WTC11 (cell line): ENCODE results near the gene GADD45GIP1. TPM values are rescaled to one million over a fixed set of nuclear protein-coding genes. Genes with fewer than 3 reads are reported as not detected.

ENCODE experiments used
- ARID4B ChIP-seq: sonication (generic); formaldehyde crosslinking; IDR thresholded peaks from 2 replicates; pipeline ENCODE4 v1.8.0; 2023; ENCODE audit warnings: missing genetic modification reagents, mild to moderate bottlenecking, borderline replicate concordance
- CDX4 ChIP-seq: fragments of 250-450 bp; sonication (Bioruptor Pico); IDR thresholded peaks from 2 replicates; pipeline ENCODE4 v1.9.0; 2021; ENCODE audit warnings: moderate library complexity, mild to moderate bottlenecking, inconsistent platforms, borderline replicate concordance
- CREB1 ChIP-seq: sonication (generic); formaldehyde crosslinking; IDR thresholded peaks from 2 replicates; pipeline ENCODE4 v1.8.0; 2023; ENCODE audit warnings: mild to moderate bottlenecking, missing genetic modification reagents
- E2F5 ChIP-seq: sonication (generic); formaldehyde crosslinking; IDR thresholded peaks from 2 replicates; pipeline ENCODE4 v1.8.1; 2022; ENCODE audit warnings: mild to moderate bottlenecking, moderate library complexity, missing genetic modification reagents
- EMX1 ChIP-seq: fragments of 250-450 bp; sonication (Bioruptor Pico); IDR thresholded peaks from 2 replicates; pipeline ENCODE4 v1.8.0; 2021; ENCODE audit warnings: mild to moderate bottlenecking
- ESRRA ChIP-seq: sonication (generic); formaldehyde crosslinking; IDR thresholded peaks from 2 replicates; pipeline ENCODE4 v1.8.1; 2022; ENCODE audit warnings: mild to moderate bottlenecking, missing genetic modification reagents, borderline replicate concordance
- GRHL2 ChIP-seq: fragments of 250-450 bp; sonication (Bioruptor Pico); IDR thresholded peaks from 2 replicates; pipeline ENCODE4 v1.8.0; 2022; ENCODE audit warnings: mild to moderate bottlenecking, moderate library complexity; ENCODE audit not compliant: insufficient replicate concordance, severe bottlenecking
- GTF2I ChIP-seq: fragments of 250-450 bp; sonication (Bioruptor Pico); conservative IDR thresholded peaks from 2 replicates; pipeline ENCODE4 v1.4.0; 2021; ENCODE audit warnings: mild to moderate bottlenecking
- IRF2 ChIP-seq: sonication (generic); formaldehyde crosslinking; IDR thresholded peaks from 2 replicates; pipeline ENCODE4 v1.8.0; 2022; ENCODE audit warnings: low read depth, missing genetic modification reagents, borderline replicate concordance
- MLX ChIP-seq: sonication (generic); formaldehyde crosslinking; IDR thresholded peaks from 2 replicates; pipeline ENCODE4 v1.8.1; 2023; ENCODE audit warnings: mild to moderate bottlenecking, missing genetic modification reagents, moderate library complexity
- MYBL2 ChIP-seq: sonication (generic); formaldehyde crosslinking; IDR thresholded peaks from 2 replicates; pipeline ENCODE4 v1.8.1; 2023; ENCODE audit warnings: mild to moderate bottlenecking, moderate library complexity, missing genetic modification reagents
- NR3C1 ChIP-seq: sonication (generic); formaldehyde crosslinking; conservative IDR thresholded peaks from 2 replicates; pipeline ENCODE4 v1.8.1; 2023; ENCODE audit warnings: low read depth, mild to moderate bottlenecking, missing genetic modification reagents
- PRDM15 ChIP-seq: sonication (generic); formaldehyde crosslinking; IDR thresholded peaks from 2 replicates; pipeline ENCODE4 v1.8.0; 2022; ENCODE audit warnings: missing genetic modification reagents
- TEAD1 ChIP-seq: sonication (generic); formaldehyde crosslinking; IDR thresholded peaks from 2 replicates; pipeline ENCODE4 v1.8.0; 2022; ENCODE audit warnings: mild to moderate bottlenecking, missing genetic modification reagents
- TP53 ChIP-seq: sonication (generic); formaldehyde crosslinking; IDR thresholded peaks from 2 replicates; pipeline ENCODE4 v1.8.1; 2023; ENCODE audit warnings: mild to moderate bottlenecking, missing genetic modification reagents
- ZBTB21 ChIP-seq: sonication (generic); formaldehyde crosslinking; IDR thresholded peaks from 2 replicates; pipeline ENCODE4 v1.8.1; 2023; ENCODE audit warnings: mild to moderate bottlenecking, missing genetic modification reagents, borderline replicate concordance
- ZBTB43 ChIP-seq: sonication (generic); formaldehyde crosslinking; IDR thresholded peaks from 2 replicates; pipeline ENCODE4 v1.8.1; 2023; ENCODE audit warnings: mild to moderate bottlenecking, missing genetic modification reagents
- ZNF219 ChIP-seq: sonication (generic); formaldehyde crosslinking; IDR thresholded peaks from 2 replicates; pipeline ENCODE4 v1.8.0; 2023; ENCODE audit warnings: missing genetic modification reagents, mild to moderate bottlenecking, borderline replicate concordance
- ZNF232 ChIP-seq: sonication (generic); formaldehyde crosslinking; IDR thresholded peaks from 2 replicates; pipeline ENCODE4 v1.8.0; 2022; ENCODE audit warnings: mild to moderate bottlenecking, missing genetic modification reagents
- ZNF416 ChIP-seq: fragments of 250-450 bp; sonication (Bioruptor Pico); IDR thresholded peaks from 2 replicates; pipeline ENCODE4 v1.9.0; 2021; ENCODE audit warnings: mild to moderate bottlenecking, inconsistent platforms
- ZNF423 ChIP-seq: fragments of 250-450 bp; sonication (Bioruptor Pico); IDR thresholded peaks from 2 replicates; pipeline ENCODE4 v2.1.2; 2022; ENCODE audit warnings: mild to moderate bottlenecking, moderate library complexity
- ZNF425 ChIP-seq: fragments of 250-450 bp; sonication (Bioruptor Pico); conservative IDR thresholded peaks from 2 replicates; pipeline ENCODE4 v1.9.0; 2021; ENCODE audit warnings: mild to moderate bottlenecking
- ZNF512 ChIP-seq: sonication (generic); formaldehyde crosslinking; IDR thresholded peaks from 2 replicates; pipeline ENCODE4 v1.8.1; 2022; ENCODE audit warnings: missing genetic modification reagents, borderline replicate concordance
- total RNA-seq: library from RNA; stranded (reverse); gene quantifications from 3 replicates; pipeline ENCODE4 v1.2.3, GENCODE V29; 2021

Gene GADD45GIP1
- total RNA-seq, 1 experiment from 2014 or later = 54.4 TPM

- TF ChIP-seq PRDM15 (CRISPR knock-in tag) = no peak
- no peak; the same call in 1 of the 2 replicates for TF ChIP-seq CDX4
- TF ChIP-seq NR3C1 (CRISPR knock-in tag) = no peak
- no peak for TF ChIP-seq ZNF512 (CRISPR knock-in tag)
- TF ChIP-seq TP53 (CRISPR knock-in tag) = no peak
- TF ChIP-seq MLX = no peak; the same call in 1 of the 2 replicates
- peak; percentile 20; the same call in 1 of the 2 replicates for TF ChIP-seq TEAD1 (CRISPR knock-in tag)
- TF ChIP-seq ESRRA (CRISPR knock-in tag) = no peak; the same call in 1 of the 2 replicates
- peak; percentile 84 for TF ChIP-seq ZNF425 (CRISPR knock-in tag)
- no peak for TF ChIP-seq ZNF423
- TF ChIP-seq IRF2 (CRISPR knock-in tag) = no peak
- no peak for TF ChIP-seq GTF2I (CRISPR knock-in tag)
- peak; percentile 94 for TF ChIP-seq E2F5 (CRISPR knock-in tag)
- TF ChIP-seq EMX1 = peak; percentile 98
- no peak for TF ChIP-seq ZNF219
- TF ChIP-seq ZBTB43 = peak; percentile 93
- TF ChIP-seq ZBTB21 (CRISPR knock-in tag) = peak; percentile 100
- TF ChIP-seq ZNF416 (CRISPR knock-in tag) = peak; percentile 99
- peak; percentile 69; the same call in 1 of the 2 replicates for TF ChIP-seq MYBL2 (CRISPR knock-in tag)
- TF ChIP-seq CREB1 (CRISPR knock-in tag) = no peak
- no peak for TF ChIP-seq ARID4B (CRISPR knock-in tag)
- no peak for TF ChIP-seq GRHL2 (CRISPR knock-in tag)
- peak; percentile 55; the same call in 1 of the 2 replicates for TF ChIP-seq ZNF232
Observed at GRCh38 chr19:12945479-12946091, 11.4 kb downstream of the GADD45GIP1 start, which contains the start of gene RAD23A (continued).
